ENCODE results near the gene ZKSCAN3. TPM values are rescaled to one million over a fixed set of nuclear protein-coding genes. Genes with fewer than 3 reads are reported as not detected.
A peak's percentile ranks its signal among the peaks of the same experiment; 100 is the strongest.

ZKSCAN3 gene
- total and polyA plus RNA-seq, 2 of the 8 experiments (the other 6 are each of a cell fraction or from before 2014, with no cell fraction given): 2.7 to 9.8 TPM

DNA sequence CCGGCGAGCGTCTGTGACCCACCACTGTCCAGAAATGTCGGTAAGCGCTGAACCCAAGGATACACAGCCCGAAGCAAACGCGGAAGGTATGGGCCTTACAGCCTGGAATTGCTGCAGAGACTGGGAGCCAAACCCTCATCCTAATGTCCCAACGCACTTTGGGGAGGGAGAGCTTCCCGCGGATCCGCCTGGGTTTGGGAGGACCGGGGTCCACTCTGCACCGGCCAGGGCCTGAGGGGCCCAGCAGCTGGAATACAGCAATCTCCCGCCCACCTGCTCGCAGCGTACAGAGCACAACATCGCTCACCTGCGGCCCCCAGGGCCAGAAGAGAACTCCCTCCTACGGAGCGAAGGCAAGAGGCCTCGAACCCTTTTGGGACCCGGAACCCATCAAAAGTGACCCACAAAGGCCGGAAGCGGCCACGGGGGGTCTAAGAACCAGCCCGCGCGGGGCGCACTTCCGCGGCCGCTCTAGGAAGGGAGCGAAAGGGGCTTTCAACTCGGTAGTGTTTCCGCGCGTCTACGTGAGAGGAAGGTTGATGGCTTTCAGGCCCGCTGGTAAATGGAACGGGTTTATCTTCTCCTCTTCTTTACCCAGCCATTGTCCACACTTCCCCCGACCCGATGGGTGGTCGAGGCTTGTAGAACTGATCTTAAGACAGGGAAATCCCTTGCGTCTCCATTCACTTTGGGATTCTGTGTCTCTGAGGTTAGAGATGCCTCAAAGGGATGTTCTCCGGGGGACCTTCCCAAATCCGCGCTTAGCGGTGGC lies 49.8 kb downstream of the ZKSCAN3 start, which contains the start of gene ZSCAN12 (continued):
- TF ChIP-seq, protein P1, sequence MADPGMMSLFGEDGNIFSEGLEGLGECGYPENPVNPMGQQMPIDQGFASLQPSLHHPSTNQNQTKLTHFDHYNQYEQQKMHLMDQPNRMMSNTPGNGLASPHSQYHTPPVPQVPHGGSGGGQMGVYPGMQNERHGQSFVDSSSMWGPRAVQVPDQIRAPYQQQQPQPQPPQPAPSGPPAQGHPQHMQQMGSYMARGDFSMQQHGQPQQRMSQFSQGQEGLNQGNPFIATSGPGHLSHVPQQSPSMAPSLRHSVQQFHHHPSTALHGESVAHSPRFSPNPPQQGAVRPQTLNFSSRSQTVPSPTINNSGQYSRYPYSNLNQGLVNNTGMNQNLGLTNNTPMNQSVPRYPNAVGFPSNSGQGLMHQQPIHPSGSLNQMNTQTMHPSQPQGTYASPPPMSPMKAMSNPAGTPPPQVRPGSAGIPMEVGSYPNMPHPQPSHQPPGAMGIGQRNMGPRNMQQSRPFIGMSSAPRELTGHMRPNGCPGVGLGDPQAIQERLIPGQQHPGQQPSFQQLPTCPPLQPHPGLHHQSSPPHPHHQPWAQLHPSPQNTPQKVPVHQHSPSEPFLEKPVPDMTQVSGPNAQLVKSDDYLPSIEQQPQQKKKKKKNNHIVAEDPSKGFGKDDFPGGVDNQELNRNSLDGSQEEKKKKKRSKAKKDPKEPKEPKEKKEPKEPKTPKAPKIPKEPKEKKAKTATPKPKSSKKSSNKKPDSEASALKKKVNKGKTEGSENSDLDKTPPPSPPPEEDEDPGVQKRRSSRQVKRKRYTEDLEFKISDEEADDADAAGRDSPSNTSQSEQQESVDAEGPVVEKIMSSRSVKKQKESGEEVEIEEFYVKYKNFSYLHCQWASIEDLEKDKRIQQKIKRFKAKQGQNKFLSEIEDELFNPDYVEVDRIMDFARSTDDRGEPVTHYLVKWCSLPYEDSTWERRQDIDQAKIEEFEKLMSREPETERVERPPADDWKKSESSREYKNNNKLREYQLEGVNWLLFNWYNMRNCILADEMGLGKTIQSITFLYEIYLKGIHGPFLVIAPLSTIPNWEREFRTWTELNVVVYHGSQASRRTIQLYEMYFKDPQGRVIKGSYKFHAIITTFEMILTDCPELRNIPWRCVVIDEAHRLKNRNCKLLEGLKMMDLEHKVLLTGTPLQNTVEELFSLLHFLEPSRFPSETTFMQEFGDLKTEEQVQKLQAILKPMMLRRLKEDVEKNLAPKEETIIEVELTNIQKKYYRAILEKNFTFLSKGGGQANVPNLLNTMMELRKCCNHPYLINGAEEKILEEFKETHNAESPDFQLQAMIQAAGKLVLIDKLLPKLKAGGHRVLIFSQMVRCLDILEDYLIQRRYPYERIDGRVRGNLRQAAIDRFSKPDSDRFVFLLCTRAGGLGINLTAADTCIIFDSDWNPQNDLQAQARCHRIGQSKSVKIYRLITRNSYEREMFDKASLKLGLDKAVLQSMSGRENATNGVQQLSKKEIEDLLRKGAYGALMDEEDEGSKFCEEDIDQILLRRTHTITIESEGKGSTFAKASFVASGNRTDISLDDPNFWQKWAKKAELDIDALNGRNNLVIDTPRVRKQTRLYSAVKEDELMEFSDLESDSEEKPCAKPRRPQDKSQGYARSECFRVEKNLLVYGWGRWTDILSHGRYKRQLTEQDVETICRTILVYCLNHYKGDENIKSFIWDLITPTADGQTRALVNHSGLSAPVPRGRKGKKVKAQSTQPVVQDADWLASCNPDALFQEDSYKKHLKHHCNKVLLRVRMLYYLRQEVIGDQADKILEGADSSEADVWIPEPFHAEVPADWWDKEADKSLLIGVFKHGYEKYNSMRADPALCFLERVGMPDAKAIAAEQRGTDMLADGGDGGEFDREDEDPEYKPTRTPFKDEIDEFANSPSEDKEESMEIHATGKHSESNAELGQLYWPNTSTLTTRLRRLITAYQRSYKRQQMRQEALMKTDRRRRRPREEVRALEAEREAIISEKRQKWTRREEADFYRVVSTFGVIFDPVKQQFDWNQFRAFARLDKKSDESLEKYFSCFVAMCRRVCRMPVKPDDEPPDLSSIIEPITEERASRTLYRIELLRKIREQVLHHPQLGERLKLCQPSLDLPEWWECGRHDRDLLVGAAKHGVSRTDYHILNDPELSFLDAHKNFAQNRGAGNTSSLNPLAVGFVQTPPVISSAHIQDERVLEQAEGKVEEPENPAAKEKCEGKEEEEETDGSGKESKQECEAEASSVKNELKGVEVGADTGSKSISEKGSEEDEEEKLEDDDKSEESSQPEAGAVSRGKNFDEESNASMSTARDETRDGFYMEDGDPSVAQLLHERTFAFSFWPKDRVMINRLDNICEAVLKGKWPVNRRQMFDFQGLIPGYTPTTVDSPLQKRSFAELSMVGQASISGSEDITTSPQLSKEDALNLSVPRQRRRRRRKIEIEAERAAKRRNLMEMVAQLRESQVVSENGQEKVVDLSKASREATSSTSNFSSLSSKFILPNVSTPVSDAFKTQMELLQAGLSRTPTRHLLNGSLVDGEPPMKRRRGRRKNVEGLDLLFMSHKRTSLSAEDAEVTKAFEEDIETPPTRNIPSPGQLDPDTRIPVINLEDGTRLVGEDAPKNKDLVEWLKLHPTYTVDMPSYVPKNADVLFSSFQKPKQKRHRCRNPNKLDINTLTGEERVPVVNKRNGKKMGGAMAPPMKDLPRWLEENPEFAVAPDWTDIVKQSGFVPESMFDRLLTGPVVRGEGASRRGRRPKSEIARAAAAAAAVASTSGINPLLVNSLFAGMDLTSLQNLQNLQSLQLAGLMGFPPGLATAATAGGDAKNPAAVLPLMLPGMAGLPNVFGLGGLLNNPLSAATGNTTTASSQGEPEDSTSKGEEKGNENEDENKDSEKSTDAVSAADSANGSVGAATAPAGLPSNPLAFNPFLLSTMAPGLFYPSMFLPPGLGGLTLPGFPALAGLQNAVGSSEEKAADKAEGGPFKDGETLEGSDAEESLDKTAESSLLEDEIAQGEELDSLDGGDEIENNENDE (IDR thresholded peaks at IDR 0.05; ENCODE audit: insufficient replicate concordance, low read length): no peak
- TF ChIP-seq POU5F1 (IDR thresholded peaks at IDR 0.05; ENCODE audit: low read depth, low read length): no peak
- TF ChIP-seq SP1 (IDR thresholded peaks at IDR 0.05; ENCODE audit: low read depth, low read length): peak; percentile 48; the same call in 1 of the 2 replicates
- TF ChIP-seq CBX5 (IDR thresholded peaks at IDR 0.05; ENCODE audit: low read depth, low read length): no peak
- TF ChIP-seq ZNF274 (IDR thresholded peaks at IDR 0.05; ENCODE audit: borderline replicate concordance, extremely low read depth, low read length): no peak
- peak; percentile 79 for TF ChIP-seq KDM4A (IDR thresholded peaks at IDR 0.05; ENCODE audit: low read depth, low read length, severe bottlenecking)
- no peak for TF ChIP-seq CBX8 (IDR thresholded peaks at IDR 0.05; ENCODE audit: borderline replicate concordance, low read depth, low read length)
- TF ChIP-seq SP2 (IDR thresholded peaks at IDR 0.05; ENCODE audit: low read length): peak; percentile 96
- no peak for TF ChIP-seq KDM5A (IDR thresholded peaks at IDR 0.05; ENCODE audit: low read length)
- TF ChIP-seq ASH2L (IDR thresholded peaks at IDR 0.05; ENCODE audit: low read length): peak; percentile 90
- no peak; the same call in 1 of the 2 replicates for TF ChIP-seq TEAD4 (IDR thresholded peaks at IDR 0.05; ENCODE audit: low read depth, low read length)

All from H1 (cell line).